ENCODE data around the gene PREX1. TPM values are rescaled to one million over a fixed set of nuclear protein-coding genes. Genes with fewer than 3 reads are reported as not detected.

PREX1 gene
- total and polyA plus RNA-seq, 2 of the 4 experiments (the other 2 are of a cell fraction), result 0.67 to 0.72 TPM

GRCh38 chr20:48864738-48865318, 37.0 kb upstream of the PREX1 start:
- TF ChIP-seq CEBPB (IDR thresholded peaks at IDR 0.05; ENCODE audit: low read depth, low read length) (no peak), SMC3 (IDR thresholded peaks at IDR 0.05; ENCODE audit: low read depth, low read length) (no peak), MAFK (IDR thresholded peaks at IDR 0.05; ENCODE audit: low read depth, low read length) (no peak), ELK1 (IDR thresholded peaks at IDR 0.05; ENCODE audit: borderline replicate concordance, low read depth, low read length) (no peak), MXI1 (IDR thresholded peaks at IDR 0.05; ENCODE audit: borderline replicate concordance, low read depth, low read length) (no peak), RAD21 (IDR thresholded peaks at IDR 0.05; ENCODE audit: low read length) (no peak), MAZ (IDR thresholded peaks at IDR 0.05; ENCODE audit: borderline replicate concordance, low read depth, low read length) (no peak)
- TF ChIP-seq, protein P1, sequence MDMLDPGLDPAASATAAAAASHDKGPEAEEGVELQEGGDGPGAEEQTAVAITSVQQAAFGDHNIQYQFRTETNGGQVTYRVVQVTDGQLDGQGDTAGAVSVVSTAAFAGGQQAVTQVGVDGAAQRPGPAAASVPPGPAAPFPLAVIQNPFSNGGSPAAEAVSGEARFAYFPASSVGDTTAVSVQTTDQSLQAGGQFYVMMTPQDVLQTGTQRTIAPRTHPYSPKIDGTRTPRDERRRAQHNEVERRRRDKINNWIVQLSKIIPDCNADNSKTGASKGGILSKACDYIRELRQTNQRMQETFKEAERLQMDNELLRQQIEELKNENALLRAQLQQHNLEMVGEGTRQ (IDR thresholded peaks at IDR 0.05; ENCODE audit: low read depth, low read length), result no peak
- H3K9ac ChIP-seq (ENCODE audit: low read depth, low read length), result no peak overlapping the region
- no peak overlapping the region for H2BK15ac ChIP-seq (ENCODE audit: low read depth, low read length)
- no peak overlapping the region for H4K8ac ChIP-seq (ENCODE audit: low read depth in 2 of 2, low read length in 2 of 2)
- no TSS peak for BruUV-seq (replicated peaks)
- 36% methylated on average over 2 of the region's 5 CpGs; no CpG with 5 or more reads in 1 of the 2 experiments for WGBS, 2 experiments (ENCODE audit: extremely low coverage in 2 of 2, insufficient read length in 1 of 2)
- H3K4me2 ChIP-seq (ENCODE audit: low read depth, low read length), result no peak overlapping the region
- in situ Hi-C loops (cut with MboI; ENCODE audit: low sequenced_read_pairs) (no loop called here), dilution Hi-C loops (cut with HindIII; ENCODE audit: low sequenced_read_pairs, unreplicated experiment) (no loop called here), intact Hi-C loops (cut with micrococcal nuclease) (no loop called here)
- no peak overlapping the region for H3K4ac ChIP-seq (ENCODE audit: low read depth, low read length)
- H3K79me1 ChIP-seq (ENCODE audit: low read depth in 1 of 2, low read length in 2 of 2), result no peaks in the 10 kb centered on the region
- H3K4me1 ChIP-seq (ENCODE audit: control insufficient read depth, insufficient read depth, low read length), result no peaks in the 10 kb centered on the region
- no peak overlapping the region for H2BK120ac ChIP-seq (ENCODE audit: low read depth, low read length)
- H2BK5ac ChIP-seq (ENCODE audit: low read depth, low read length, poor library complexity, severe bottlenecking), result no peak overlapping the region
- H4K5ac ChIP-seq (ENCODE audit: low read depth, low read length), result no peak overlapping the region
- no peak overlapping the region for H3K18ac ChIP-seq (ENCODE audit: low read depth, low read length)
- no peak overlapping the region for H3K56ac ChIP-seq (ENCODE audit: extremely low read depth, insufficient read depth, low read length)
- no peak overlapping the region for H2AK9ac ChIP-seq (replicated peaks; ENCODE audit: low read depth, low read length, poor library complexity)
- H3K9me3 ChIP-seq (ENCODE audit: control insufficient read depth, insufficient read depth, low read length), result no peaks in the 10 kb centered on the region
- no peak overlapping the region for H2AK5ac ChIP-seq (ENCODE audit: low read depth, low read length)
- DNase-seq (no peak), ATAC-seq (ENCODE audit: low read depth) (no peak)
- no peak overlapping the region for H3K14ac ChIP-seq (replicated peaks; ENCODE audit: low read depth, low read length)
- no peak overlapping the region for H4K91ac ChIP-seq (ENCODE audit: insufficient read depth, low read depth, low read length)
- no peak overlapping the region for H2AFZ ChIP-seq (replicated peaks; ENCODE audit: low read length, poor library complexity)
- no peak overlapping the region for H3K27ac ChIP-seq (ENCODE audit: insufficient read depth, low read length)
- no peaks in the 10 kb centered on the region for H3K9me1 ChIP-seq (ENCODE audit: insufficient read depth, low read length)
- no peaks in the 10 kb centered on the region for H3K36me3 ChIP-seq (ENCODE audit: control insufficient read depth, insufficient read depth, low read length)
- H3K23ac ChIP-seq (ENCODE audit: low read depth, low read length), result no peak overlapping the region
- H3K27me3 ChIP-seq (ENCODE audit: control insufficient read depth, insufficient read depth, low read length), result peaks cover 36% of the 10 kb centered on the region
- H2BK20ac ChIP-seq (ENCODE audit: low read depth, low read length), result no peak overlapping the region
- ChIA-PET POLR2A (ENCODE audit: unreplicated experiment) (no interaction called here), CTCF (no interaction called here)
- H3K4me3 ChIP-seq (ENCODE audit: insufficient read depth, low read depth, low read length), result no peak overlapping the region
- H4K20me1 ChIP-seq (ENCODE audit: insufficient read depth, low read length), result no peaks in the 10 kb centered on the region
